BJ (cell line): ENCODE measurements around the gene DNAH14. TPM values are rescaled to one million over a fixed set of nuclear protein-coding genes. Genes with fewer than 3 reads are reported as not detected.

Source experiments
- CTCF ChIA-PET: fragments of 350-600 bp; formaldehyde crosslinking; extraction: SDS; loops from one replicate; lab custom pipeline; 2021; ENCODE audit warnings: antibody characterized with exemption, inconsistent platforms; lab: Yijun Ruan, JAX
- POLR2A ChIA-PET: fragments of 300-600 bp; sonication (Branson Sonifier 250); formaldehyde crosslinking; extraction: SDS; loops from one replicate; lab custom pipeline; 2021; ENCODE audit warnings: antibody characterized with exemption; lab: Charles Lee
- DNase-seq: peaks from one replicate; pipeline ENCODE4 v3.0.0-alpha.2; 2011; ENCODE audit warnings: low read depth
- H3K27me3 ChIP-seq: 2 replicates; pipeline ENCODE4 v1.6.0; 2011; ENCODE audit warnings: low read length; ENCODE audit not compliant: control insufficient read depth, insufficient read depth
- H3K36me3 ChIP-seq: 2 replicates; pipeline ENCODE4 v1.5.1; 2011; ENCODE audit warnings: low read length; ENCODE audit not compliant: control insufficient read depth, insufficient read depth
- H3K4me3 ChIP-seq: 2 replicates; pipeline ENCODE4 v1.5.1; 2011; ENCODE audit warnings: low read depth, mild to moderate bottlenecking, control low read depth, low read length
- polyA plus RNA-seq: library from polyadenylated mRNA; depleted of rRNA; stranded (reverse); fragments of >200 nt; gene quantifications from 2 replicates; pipeline ENCODE4 v1.2.3, GENCODE V29; 2011
- TF ChIP-seq, protein P1 (sequence below): IDR thresholded peaks from 2 replicates; pipeline ENCODE4 v1.5.1; 2011; ENCODE audit warnings: low read depth, mild to moderate bottlenecking, control low read depth, inconsistent platforms, low read length, moderate library complexity; ENCODE audit not compliant: insufficient read depth

The DNAH14 gene
- polyA plus RNA-seq, 1 experiment, result 1.6 TPM

DNA sequence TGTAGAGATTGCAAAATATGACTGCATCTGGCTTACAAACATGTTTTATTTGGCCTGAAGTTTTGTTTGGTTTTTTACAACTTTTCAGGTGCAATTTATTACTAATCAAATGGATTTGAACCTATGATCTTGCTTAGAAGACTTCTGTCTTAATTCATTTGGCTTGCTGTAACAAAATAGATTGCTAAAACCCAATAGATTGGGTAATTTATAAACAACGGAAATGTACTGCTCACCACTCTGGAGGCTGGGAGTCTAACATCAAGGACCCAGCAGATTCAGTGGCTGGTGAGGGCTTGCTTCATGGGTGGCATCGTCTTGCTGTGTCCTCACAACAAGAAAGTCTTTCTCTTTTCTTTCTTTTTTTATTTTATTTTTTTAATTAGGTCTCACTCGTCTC is 425.4 kb downstream of the DNAH14 start:
- H3K4me3 ChIP-seq, result no peak overlapping the region
- no peaks in the 10 kb centered on the region for H3K27me3 ChIP-seq
- H3K36me3 ChIP-seq, result no peaks in the 10 kb centered on the region
- TF ChIP-seq, protein P1, sequence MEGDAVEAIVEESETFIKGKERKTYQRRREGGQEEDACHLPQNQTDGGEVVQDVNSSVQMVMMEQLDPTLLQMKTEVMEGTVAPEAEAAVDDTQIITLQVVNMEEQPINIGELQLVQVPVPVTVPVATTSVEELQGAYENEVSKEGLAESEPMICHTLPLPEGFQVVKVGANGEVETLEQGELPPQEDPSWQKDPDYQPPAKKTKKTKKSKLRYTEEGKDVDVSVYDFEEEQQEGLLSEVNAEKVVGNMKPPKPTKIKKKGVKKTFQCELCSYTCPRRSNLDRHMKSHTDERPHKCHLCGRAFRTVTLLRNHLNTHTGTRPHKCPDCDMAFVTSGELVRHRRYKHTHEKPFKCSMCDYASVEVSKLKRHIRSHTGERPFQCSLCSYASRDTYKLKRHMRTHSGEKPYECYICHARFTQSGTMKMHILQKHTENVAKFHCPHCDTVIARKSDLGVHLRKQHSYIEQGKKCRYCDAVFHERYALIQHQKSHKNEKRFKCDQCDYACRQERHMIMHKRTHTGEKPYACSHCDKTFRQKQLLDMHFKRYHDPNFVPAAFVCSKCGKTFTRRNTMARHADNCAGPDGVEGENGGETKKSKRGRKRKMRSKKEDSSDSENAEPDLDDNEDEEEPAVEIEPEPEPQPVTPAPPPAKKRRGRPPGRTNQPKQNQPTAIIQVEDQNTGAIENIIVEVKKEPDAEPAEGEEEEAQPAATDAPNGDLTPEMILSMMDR, result no peak
- CTCF ChIA-PET, result no interaction called here
- POLR2A ChIA-PET, result no interaction called here
- DNase-seq, result no peak

DNA sequence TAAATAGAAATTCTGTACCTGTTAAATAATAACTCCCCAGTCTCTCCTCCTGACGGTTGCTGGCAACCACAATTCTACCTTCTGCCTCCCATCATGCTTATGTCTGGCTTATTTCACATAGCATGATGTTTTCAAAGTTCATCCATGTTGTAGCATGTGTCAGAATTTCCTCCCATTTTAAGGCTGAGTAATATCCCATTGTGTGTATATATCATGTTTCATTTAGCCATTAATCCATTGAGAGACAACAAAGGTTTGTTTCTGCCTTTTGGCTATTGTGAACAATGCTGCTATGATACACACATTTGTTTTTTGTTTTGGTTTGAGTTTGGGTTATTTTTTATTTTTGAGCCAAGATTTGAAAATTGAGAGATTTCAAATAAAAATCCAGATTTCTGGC is 426.4 kb downstream of the DNAH14 start:
- POLR2A ChIA-PET, result no interaction called here
- Histone ChIP-seq H3K27me3 (no peaks in the 10 kb centered on the region), H3K4me3 (no peak overlapping the region), H3K36me3 (no peaks in the 10 kb centered on the region)
- TF ChIP-seq, protein P1, result no peak
- DNase-seq, result no peak
- CTCF ChIA-PET, result no interaction called here

DNA sequence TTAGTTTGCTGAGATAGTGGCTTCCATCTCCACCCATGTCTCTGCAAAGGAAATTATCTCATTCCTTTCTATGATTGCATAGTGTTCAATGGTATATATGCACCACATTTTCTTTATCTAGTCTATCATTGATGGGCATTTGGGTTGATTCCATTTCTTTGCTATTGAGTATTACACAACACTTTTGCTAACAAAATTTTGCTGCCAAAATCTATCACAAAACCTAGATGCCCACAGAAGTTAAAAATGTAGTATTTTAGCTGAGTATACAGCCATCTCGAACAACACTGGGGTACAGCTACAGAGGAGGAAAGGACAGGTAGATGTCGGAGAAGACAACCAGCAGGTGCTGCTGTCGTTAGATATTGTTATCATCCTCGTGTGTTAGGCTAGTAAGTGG is 430.6 kb downstream of the DNAH14 start:
- DNase-seq, result no peak
- POLR2A ChIA-PET, result no interaction called here
- Histone ChIP-seq H3K4me3 (no peak overlapping the region), H3K27me3 (no peaks in the 10 kb centered on the region), H3K36me3 (no peaks in the 10 kb centered on the region)
- CTCF ChIA-PET, result no interaction called here
- TF ChIP-seq, protein P1, result no peak

DNA sequence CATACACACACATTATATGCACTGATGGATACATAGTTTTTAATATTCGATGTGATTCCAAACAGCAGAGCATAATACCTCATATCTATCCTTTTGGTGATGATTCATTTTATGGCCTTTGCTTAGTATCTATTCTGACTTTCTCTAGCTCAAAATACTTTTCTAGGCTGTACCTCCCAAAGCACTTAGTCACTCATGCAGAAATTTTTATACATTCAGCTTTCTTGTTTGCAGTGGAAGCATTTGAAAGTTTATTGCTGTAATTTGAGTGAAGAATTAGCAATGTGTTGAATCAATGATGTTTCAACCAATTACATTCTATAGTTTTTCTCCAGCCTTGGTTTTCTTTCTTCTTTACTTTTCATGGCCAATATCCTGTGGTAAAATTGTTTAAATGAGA is 431.7 kb downstream of the DNAH14 start:
- Histone ChIP-seq H3K4me3 (no peak overlapping the region), H3K36me3 (no peaks in the 10 kb centered on the region), H3K27me3 (no peaks in the 10 kb centered on the region)
- TF ChIP-seq, protein P1, result no peak
- CTCF ChIA-PET, result interaction anchor here (0.6 kb wide), 1 partner anchor 22 kb away, joined by 3 read pairs; no protein-coding TSS in a partner anchor
- POLR2A ChIA-PET, result no interaction called here
- DNase-seq, result no peak

DNA sequence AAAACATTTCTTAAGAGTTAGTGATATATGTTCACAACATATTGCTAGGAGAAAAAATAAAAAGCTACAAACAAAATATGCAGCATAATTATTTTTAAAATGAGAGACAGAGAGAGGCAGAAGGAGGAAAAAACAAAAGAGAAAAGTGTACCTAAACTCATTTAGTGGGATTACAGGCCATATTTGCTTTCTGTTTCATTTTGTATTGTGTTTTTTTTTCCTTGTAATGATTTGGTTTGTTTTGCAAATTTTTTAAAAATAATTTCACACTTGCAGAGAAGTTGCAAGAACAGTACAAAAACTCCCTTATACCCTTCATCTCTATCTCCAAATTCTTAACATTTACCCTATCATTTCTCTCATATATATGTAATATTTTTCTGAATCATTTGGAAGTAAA is 433.3 kb downstream of the DNAH14 start:
- no peaks in the 10 kb centered on the region for H3K27me3 ChIP-seq
- H3K36me3 ChIP-seq, result no peaks in the 10 kb centered on the region
- no peak for DNase-seq
- CTCF ChIA-PET, result no interaction called here
- no peak overlapping the region for H3K4me3 ChIP-seq
- TF ChIP-seq, protein P1, result no peak
- POLR2A ChIA-PET, result no interaction called here
